Activated naive CD4-positive, alpha-beta T cell treated with Interleukin-2 at 50 U/mL for 16 hours (primary cell): ENCODE measurements around the gene CLRN3.

Source experiments
- DNase-seq: peaks from one replicate; pipeline ENCODE4 v3.0.0-alpha.2; 2020

Gene CLRN3, protein sequence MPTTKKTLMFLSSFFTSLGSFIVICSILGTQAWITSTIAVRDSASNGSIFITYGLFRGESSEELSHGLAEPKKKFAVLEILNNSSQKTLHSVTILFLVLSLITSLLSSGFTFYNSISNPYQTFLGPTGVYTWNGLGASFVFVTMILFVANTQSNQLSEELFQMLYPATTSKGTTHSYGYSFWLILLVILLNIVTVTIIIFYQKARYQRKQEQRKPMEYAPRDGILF

GRCh38 chr10:127892743-127893142, at the start of gene CLRN3:
CLRN3 (minus strand) TSS chr10:127892941; CDS start chr10:127892784, 157 bp downstream.
- no peak for DNase-seq

DNA sequence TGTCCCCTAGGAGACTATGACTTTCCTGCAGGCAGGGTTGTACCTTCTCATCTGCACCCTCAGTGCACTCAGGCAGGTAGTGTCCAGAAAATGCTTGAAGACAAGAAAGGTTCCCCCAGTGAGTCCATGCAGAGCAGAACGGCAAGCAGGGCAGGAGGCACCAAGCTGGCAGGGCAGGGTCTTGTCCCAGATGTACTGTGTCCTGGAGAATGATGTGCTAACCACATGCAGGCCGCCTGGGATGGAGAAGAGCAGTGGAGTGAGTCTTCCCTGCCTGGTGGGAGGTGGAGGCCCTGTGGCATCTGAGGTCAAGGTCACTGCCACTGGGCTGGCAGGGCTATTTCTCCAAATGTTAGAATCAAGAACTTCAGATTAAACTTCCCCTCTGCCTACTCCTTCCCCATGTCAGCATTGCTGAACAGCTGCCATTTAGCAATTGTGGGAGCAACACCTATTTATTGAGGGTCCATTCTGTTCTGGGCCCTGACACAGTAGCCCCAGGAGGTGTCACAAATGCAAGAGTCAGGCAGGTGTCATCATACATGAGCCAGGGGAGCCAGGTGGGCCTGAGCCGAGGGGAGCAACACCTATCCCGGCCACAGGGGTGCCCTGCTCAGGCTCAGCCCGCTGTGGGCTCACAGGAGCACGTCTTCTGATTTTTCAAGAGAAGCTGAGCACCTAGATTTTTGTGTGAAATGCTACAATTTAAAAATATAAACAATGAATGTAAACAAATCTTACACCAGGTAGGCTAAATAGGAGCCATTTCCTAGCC, 48.3 kb upstream of the CLRN3 start:
- DNase-seq = no peak

DNA sequence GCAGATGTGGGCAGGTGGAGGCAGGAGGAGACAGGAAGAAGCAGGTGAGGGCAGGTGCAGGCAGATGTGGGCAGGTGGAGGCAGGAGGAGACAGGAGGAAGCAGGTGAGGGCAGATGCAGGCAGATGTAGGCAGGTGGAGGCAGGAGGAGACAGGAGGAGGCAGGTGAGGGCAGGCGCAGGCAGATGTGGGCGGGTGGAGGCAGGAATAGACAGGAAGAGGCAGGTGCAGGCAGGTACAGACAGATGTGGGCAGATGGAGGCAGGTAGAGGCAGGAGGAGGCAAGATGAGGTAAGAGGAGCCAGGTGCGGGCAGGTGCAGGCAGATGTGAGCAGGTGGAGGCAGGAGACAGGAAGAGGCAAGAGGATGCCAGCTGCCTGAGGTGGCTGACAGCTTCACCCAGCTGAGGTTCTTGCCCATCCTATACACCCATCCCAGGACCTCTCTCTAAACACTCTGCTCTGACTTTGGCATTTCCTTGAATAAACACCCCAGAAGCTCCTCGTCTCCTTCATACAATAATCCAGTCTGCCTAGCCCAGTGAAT, 47.1 kb upstream of the CLRN3 start:
- no peak for DNase-seq

DNA sequence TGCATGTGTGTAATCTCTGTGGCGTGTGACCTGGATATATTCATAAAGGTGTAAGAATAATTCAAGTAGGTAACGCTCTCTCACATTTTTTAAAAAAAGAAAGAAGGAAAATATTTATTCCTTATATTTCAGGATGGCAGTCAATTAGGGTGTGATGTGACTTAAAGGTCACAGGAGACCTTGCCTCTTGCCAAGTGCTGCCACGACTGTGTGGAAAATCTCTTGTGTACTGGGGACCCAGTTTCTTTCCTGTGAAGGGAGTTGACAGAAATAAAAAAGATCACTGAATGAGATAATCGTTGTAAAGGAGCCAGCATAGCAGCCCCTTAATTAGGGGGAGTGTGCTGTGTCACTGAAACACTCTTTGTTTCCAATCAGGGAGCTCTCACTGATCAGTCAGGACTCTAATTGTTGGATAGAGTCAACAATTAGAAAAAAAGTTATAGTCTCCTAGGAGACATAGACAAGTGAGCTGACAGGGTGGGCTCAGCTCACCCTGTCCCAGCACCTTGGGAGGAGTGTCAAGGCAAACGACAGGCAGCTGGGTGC, 45.2 kb upstream of the CLRN3 start:
- DNase-seq = no peak

- no peak for DNase-seq
These were observed 44.3 kb upstream of the CLRN3 start for GRCh38 chr10:127937069-127937468.

DNA sequence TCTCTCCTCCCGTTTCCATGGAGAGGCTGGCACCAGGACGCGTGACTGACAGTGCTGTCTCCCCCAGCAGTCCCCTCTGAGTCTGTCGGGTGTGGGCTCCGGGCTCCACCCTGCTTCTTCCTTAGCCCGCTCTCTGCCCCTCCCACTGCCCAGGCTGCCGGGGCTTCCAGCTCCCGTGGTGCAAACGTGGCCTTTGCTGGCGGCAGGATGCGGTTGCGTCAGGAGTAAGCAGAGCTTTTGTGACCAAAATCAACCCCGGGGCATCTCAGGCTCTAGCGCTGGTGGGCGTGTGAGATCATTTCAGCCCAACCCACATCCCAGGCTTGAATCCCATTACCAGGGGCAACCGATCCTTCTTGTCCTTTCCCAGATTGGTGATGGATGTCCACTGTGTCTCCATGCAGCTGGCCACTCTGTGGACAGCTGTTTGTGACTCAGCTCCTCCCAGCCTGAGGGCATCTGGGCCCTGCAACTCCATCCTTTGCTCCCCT, 42.4 kb upstream of the CLRN3 start:
- no peak for DNase-seq

DNA sequence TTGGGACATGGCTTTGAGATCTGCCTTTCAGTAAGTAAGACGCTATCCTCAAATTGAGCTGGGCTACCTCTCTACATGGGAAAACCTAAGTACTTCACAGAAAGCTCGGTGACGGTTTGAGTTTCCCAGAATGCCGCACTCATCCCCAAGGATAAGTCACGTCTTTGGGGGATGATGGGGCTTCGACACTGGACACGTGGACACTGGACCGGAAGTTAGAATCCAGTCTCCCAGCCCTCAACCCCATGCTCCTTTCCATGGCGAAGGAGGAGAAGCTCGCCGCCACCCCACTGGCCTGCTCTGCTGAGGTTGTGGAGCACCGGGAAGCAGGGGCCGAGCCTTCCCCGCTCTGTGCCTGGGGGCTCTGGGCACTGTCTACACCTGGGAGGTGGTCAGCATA, 41.6 kb upstream of the CLRN3 start:
- DNase-seq = no peak

DNA sequence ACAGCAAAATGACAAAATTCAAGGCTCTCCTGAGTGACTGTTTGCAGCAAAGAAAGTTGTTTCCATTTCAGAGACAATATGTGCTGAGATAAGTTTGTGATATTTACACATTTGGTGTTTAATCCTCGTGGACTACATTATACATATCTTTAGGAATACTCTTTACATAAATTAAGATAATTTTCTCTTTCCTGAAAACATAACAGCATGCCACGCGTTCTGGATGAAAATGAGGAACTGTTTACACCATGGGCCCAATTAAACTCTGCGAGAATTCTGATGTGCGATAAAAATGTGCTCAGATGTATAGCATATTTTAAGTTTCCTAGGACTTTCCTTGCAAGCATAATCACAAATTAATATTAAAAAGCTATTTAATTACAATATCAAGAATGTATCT, 40.5 kb upstream of the CLRN3 start:
- no peak for DNase-seq

DNA sequence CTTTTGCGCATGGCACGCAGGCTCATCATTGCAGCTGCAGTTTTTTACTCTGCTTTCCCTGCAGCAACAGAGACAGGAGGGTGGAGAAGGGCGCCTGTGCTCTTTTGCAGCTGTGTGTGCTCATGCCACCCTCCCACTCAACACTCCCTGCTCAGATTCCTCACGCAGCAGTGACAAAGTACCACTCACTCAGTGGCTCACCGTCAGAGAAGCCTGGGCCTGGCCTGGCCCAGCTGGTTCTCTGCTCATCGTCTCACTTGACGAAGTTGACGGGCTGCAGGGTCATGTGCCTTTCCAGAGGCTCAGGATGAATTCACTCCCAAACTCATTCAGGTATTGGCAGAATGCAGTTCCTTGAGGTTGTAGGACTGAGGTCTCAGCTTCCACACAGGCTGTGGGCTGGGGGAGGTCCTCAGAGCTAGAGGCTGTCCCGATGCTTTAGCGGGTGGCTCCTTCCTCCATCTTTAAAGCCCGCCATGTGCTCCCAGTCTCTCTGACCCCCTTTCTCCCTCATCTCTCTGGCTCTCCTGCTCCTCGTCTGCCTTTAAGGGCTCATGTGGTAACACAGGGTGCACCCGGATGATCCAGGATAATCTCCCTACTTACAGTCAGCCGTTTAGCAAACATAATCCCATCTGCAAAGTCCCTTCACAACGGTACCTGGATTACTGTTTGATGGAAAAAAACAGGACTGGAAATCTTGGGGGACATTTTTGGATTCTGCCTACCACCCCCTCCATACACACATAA, 40.0 kb upstream of the CLRN3 start:
- no peak for DNase-seq

GRCh38 chr10:127928021-127928806, 35.5 kb upstream of the CLRN3 start:
- no peak for DNase-seq

GRCh38 chr10:127926455-127926854, 33.7 kb upstream of the CLRN3 start:
- DNase-seq = no peak

DNA sequence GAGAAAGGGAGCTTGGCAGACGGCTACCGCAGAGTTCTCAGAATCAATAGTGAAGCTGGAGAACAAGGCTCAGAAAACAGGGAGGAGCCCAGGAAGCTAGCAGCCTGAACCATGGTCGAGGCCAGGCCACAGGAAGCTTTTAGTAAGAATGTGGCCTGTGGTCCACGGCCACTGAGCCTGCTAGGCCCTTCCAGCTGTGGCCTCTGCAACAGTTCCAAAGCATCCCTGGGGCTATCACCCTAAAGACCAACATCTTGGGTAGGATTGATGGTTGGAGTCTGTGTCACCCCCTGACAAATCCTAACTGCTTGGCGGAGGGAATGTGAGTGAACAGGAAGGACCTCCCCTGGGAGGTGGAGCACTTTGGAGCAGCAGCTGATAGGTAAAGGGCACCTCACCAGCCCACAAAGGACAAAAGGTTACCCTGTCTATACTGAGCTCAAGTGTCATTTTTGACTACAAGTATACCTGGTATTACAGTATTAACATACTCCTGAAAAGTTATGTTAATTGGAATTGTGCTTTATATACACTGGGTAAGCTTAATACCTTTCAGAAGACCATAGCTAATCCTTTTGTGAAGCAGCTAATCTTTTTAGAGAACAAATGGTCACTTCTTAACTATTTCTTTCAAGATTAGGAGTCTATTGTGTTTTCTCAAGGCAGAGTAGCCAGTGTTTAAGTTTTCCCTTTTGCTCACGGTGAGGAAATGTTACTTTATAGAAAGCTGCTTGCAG, 32.9 kb upstream of the CLRN3 start:
- no peak for DNase-seq

DNA sequence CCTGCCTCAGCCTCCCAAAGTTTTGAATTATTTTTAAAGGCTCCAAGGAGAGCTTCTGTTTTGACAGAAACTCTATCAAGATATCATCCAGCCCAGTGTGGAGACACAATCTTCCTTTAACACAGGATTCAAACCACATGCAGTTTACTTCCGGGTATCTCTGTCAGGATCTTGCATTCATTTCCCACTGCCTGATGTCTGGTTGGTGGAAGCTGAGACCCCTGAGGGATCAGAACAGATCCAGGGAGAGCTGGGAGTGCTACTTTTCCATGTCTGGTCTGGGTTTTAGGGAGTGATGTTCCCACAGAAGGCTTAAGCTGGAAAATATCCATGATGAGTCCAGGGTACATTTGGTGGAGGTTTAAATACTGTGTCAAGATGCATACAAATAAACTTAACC, 30.9 kb upstream of the CLRN3 start:
- no peak for DNase-seq

DNA sequence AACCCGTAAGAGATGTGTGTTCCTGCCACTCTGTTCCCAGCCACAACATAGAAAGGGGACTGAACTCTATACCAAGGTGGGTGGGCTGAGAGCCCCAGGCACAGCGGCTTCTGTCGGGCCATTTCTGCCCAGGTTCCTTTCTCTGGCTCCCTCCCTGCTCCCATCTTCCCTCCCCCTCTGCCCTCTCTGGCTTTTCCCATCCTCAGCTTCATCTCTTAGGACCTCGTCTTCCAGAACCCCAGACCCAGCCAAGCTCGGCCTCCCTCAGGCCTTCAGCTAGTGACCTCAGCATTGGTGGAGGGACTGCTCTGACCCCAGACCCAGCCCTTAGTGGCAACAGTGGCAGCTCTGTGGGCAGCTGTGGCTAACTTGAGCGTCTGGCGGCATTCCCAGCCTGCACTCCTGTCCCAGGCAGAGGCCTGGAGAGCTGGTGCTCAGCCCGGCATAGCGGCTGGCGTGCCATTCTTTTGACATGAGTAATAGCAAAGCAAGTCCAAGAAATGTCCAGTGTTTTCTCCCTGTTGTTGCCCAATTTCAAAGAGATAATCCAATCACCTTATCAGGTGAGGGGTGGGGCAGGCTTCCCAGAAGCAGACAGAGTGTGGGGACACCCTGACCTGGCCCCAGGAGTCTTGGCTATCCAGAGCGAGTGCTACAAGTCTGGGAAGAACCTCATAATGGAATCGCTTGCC, 30.1 kb upstream of the CLRN3 start:
- no peak for DNase-seq

GRCh38 chr10:127922206-127922605, 29.5 kb upstream of the CLRN3 start:
- no peak for DNase-seq

DNA sequence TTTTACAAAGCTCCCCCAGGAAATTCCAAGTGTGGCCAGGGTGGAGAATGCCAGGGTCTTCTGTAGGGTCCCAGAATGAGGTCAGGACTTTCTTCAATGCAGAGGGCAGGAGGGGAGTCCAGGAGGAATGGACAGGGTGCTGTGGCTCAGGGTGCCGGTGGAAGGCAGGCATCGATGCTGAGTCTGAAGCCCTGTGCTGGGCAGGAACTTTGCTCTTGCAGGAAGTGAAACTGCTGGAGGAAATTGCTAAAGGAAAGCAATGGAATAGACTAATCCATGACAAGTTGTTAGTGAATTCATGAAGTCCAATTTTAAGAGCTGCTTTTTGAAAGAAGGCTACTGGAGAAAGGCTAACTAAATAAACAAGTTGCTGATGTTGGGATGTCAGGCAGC, 29.0 kb upstream of the CLRN3 start:
- no peak for DNase-seq

- no peak for DNase-seq
These were observed 28.5 kb upstream of the CLRN3 start for GRCh38 chr10:127921075-127921752.

- no peak for DNase-seq
These were observed 27.7 kb upstream of the CLRN3 start for GRCh38 chr10:127920306-127921074.
